Measurements from ENCODE around the gene MMP13.
"Not testable (repeated sequence)": the region's sequence is repeated elsewhere in the genome, so short reads cannot be mapped to it uniquely, and the experiment has no call there.

Gene MMP13

GRCh38 chr11:102955624-102956023 is at the start of gene MMP13:
MMP13 (minus strand) TSS chr11:102955732; CDS start chr11:102955705, 27 bp downstream.
- no peak for DNase-seq (ENCODE audit: extremely low read depth in 1 of 2, low read depth in 1 of 2)

- not testable (repeated sequence) for DNase-seq (ENCODE audit: extremely low read depth in 1 of 2, low read depth in 1 of 2)
These were observed 48.7 kb upstream of the MMP13 start for GRCh38 chr11:103004234-103004633.

GRCh38 chr11:102994105-102994504 is 38.6 kb upstream of the MMP13 start:
- no peak for DNase-seq (ENCODE audit: extremely low read depth in 1 of 2, low read depth in 1 of 2)

- no peak for DNase-seq (ENCODE audit: extremely low read depth in 1 of 2, low read depth in 1 of 2)
These were observed 36.2 kb upstream of the MMP13 start for GRCh38 chr11:102991776-102992175.

GRCh38 chr11:102990145-102990544 is 34.6 kb upstream of the MMP13 start:
- no peak for DNase-seq (ENCODE audit: extremely low read depth in 1 of 2, low read depth in 1 of 2)

GRCh38 chr11:102989379-102990047 is 34.0 kb upstream of the MMP13 start:
- no peak for DNase-seq (ENCODE audit: extremely low read depth in 1 of 2, low read depth in 1 of 2)

GRCh38 chr11:102986815-102987214 is 31.3 kb upstream of the MMP13 start:
- DNase-seq (ENCODE audit: extremely low read depth in 1 of 2, low read depth in 1 of 2) = no peak

GRCh38 chr11:102985850-102986249 is 30.3 kb upstream of the MMP13 start:
- no peak for DNase-seq (ENCODE audit: extremely low read depth in 1 of 2, low read depth in 1 of 2)

- no peak for DNase-seq (ENCODE audit: extremely low read depth in 1 of 2, low read depth in 1 of 2)
These were observed 28.0 kb upstream of the MMP13 start for GRCh38 chr11:102983486-102983885.

- no peak for DNase-seq (ENCODE audit: extremely low read depth in 1 of 2, low read depth in 1 of 2)
These were observed 25.9 kb upstream of the MMP13 start for GRCh38 chr11:102981324-102981910.

- no peak for DNase-seq (ENCODE audit: extremely low read depth in 1 of 2, low read depth in 1 of 2)
These were observed 19.2 kb upstream of the MMP13 start for GRCh38 chr11:102974552-102975280.

- DNase-seq (ENCODE audit: extremely low read depth in 1 of 2, low read depth in 1 of 2) = not testable (repeated sequence)
These were observed 18.2 kb upstream of the MMP13 start for GRCh38 chr11:102973698-102974097.

GRCh38 chr11:102972853-102973252 is 17.3 kb upstream of the MMP13 start:
- DNase-seq (ENCODE audit: extremely low read depth in 1 of 2, low read depth in 1 of 2) = no peak

GRCh38 chr11:102971766-102972165 is 16.2 kb upstream of the MMP13 start:
- no peak for DNase-seq (ENCODE audit: extremely low read depth in 1 of 2, low read depth in 1 of 2)

- no peak for DNase-seq (ENCODE audit: extremely low read depth in 1 of 2, low read depth in 1 of 2)
These were observed 12.0 kb upstream of the MMP13 start for GRCh38 chr11:102967497-102967896.

GRCh38 chr11:102966011-102966410 is 10.5 kb upstream of the MMP13 start:
- no peak for DNase-seq (ENCODE audit: extremely low read depth in 1 of 2, low read depth in 1 of 2)

- no peak for DNase-seq (ENCODE audit: extremely low read depth in 1 of 2, low read depth in 1 of 2)
These were observed 9.3 kb upstream of the MMP13 start for GRCh38 chr11:102964867-102965266.

GRCh38 chr11:102957953-102958352 is 2.4 kb upstream of the MMP13 start:
- no peak for DNase-seq (ENCODE audit: extremely low read depth in 1 of 2, low read depth in 1 of 2)

GRCh38 chr11:102950622-102951081 is 4.9 kb downstream of the MMP13 start:
- DNase-seq (ENCODE audit: extremely low read depth in 1 of 2, low read depth in 1 of 2) = no peak

- no peak for DNase-seq (ENCODE audit: extremely low read depth in 1 of 2, low read depth in 1 of 2)
These were observed 9.3 kb downstream of the MMP13 start for GRCh38 chr11:102946237-102946636.

GRCh38 chr11:102940714-102941588 is 14.6 kb downstream of the MMP13 start:
- no peak for DNase-seq (ENCODE audit: extremely low read depth in 1 of 2, low read depth in 1 of 2)

All from stimulated activated CD8-positive, alpha-beta memory T cell treated with anti-CD3 and anti-CD28 coated beads, Interleukin-7, amount 100 ng/mL, for 48 hours (primary cell).